ENCODE measurements around the gene IL12RB2. TPM values are rescaled to one million over a fixed set of nuclear protein-coding genes. Genes with fewer than 3 reads are reported as not detected.

The IL12RB2 gene
- total and polyA plus RNA-seq, 5 donors: 0.05 to 0.33 (median 0.23) TPM

- WGBS: 75% methylated on average over 1 of the region's 1 CpG
- DNase-seq (no peak), ATAC-seq (no peak)
- Histone ChIP-seq H3K27ac (ENCODE audit: low read length) (no peak overlapping the region), H3K4me3 (ENCODE audit: low read length) (no peak overlapping the region), H3K9me3 (ENCODE audit: control insufficient read depth, low read length) (no peaks in the 10 kb centered on the region), H3K4me1 (ENCODE audit: control insufficient read depth, insufficient read depth, low read length) (no peaks in the 10 kb centered on the region), H3K27me3 (ENCODE audit: control insufficient read depth, insufficient read depth) (no peaks in the 10 kb centered on the region)
- intact Hi-C loops (cut with DNase I): no loop called here
Observed at GRCh38 chr1:67335411-67335810, 27.7 kb downstream of the IL12RB2 start.

DNA sequence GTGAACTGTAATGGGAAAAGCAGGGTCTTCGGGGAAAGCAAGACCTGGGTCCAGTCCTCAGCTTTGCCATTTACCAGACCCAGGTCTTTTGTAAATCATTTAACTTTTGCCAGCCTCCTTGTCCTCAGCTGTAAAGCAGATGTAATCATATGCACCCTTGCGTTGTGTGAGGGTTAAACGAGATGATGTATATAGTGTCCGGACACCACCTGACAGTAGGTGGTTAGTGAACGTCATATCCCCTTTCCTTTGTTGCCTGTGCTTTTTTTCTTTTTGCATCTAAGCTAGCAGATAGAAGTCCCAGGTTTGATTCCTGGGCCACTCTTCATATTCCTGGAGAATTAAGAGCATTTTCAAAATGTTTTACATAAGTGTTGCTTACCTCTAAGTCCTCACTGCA lies 28.5 kb downstream of the IL12RB2 start:
- no peaks in the 10 kb centered on the region for H3K4me1 ChIP-seq (ENCODE audit: control insufficient read depth, insufficient read depth, low read length)
- H3K27ac ChIP-seq (ENCODE audit: low read length): no peak overlapping the region
- no peaks in the 10 kb centered on the region for H3K27me3 ChIP-seq (ENCODE audit: control insufficient read depth, insufficient read depth)
- H3K4me3 ChIP-seq (ENCODE audit: low read length): no peak overlapping the region
- WGBS: 93% methylated on average over 5 of the region's 5 CpGs
- intact Hi-C loops (cut with DNase I): no loop called here
- ATAC-seq: no peak
- no peaks in the 10 kb centered on the region for H3K9me3 ChIP-seq (ENCODE audit: control insufficient read depth, low read length)
- no peak for DNase-seq

DNA sequence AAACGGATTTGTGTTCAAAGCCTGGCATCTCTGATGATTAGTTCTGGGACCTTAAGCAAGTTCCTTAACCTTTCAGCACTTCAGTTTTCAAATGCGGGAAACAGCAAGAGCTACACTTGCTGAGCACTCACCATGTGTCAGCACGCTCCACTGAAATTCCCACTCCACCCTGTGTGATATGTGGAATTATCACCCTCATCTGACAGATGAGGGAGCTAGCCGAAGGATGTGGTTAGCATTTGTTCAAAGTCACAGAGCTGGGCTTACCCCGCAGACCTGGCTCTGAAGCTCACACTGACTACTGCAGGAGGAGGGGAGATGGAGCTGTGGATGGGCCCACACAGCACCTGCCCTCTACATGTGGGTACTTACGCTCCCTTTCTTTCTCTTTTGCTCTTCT lies 29.1 kb downstream of the IL12RB2 start:
- Histone ChIP-seq H3K27me3 (ENCODE audit: control insufficient read depth, insufficient read depth) (no peaks in the 10 kb centered on the region), H3K4me3 (ENCODE audit: low read length) (no peak overlapping the region), H3K9me3 (ENCODE audit: control insufficient read depth, low read length) (no peaks in the 10 kb centered on the region), H3K27ac (ENCODE audit: low read length) (no peak overlapping the region), H3K4me1 (ENCODE audit: control insufficient read depth, insufficient read depth, low read length) (no peaks in the 10 kb centered on the region)
- DNase-seq (no peak), ATAC-seq (no peak)
- intact Hi-C loops (cut with DNase I): no loop called here
- 73% methylated on average over 6 of the region's 6 CpGs for WGBS

DNA sequence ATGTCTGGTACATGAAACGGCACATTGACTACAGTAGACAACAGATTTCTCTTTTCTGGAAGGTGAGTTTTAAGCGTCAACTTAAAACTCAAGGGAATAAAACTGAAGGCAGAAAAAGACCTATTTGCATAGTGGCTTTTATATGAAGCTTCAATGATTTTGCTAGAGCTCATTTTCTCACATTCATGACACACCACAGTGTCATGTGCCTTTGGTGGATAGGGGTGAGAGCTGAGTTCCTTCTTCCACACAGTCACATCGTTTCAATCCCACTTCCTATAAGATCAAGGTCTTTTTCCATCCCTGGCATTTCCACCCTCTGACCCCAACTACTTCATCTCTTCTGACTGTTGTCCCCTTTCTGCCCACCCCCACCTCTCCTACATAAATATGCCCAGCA lies 31.0 kb downstream of the IL12RB2 start:
- no peak overlapping the region for H3K4me3 ChIP-seq (ENCODE audit: low read length)
- no peaks in the 10 kb centered on the region for H3K9me3 ChIP-seq (ENCODE audit: control insufficient read depth, low read length)
- no peak overlapping the region for H3K27ac ChIP-seq (ENCODE audit: low read length)
- 78% methylated on average over 3 of the region's 3 CpGs for WGBS
- intact Hi-C loops (cut with DNase I): no loop called here
- H3K27me3 ChIP-seq (ENCODE audit: control insufficient read depth, insufficient read depth): no peaks in the 10 kb centered on the region
- ATAC-seq: no peak
- H3K4me1 ChIP-seq (ENCODE audit: control insufficient read depth, insufficient read depth, low read length): no peaks in the 10 kb centered on the region
- DNase-seq: no peak

DNA sequence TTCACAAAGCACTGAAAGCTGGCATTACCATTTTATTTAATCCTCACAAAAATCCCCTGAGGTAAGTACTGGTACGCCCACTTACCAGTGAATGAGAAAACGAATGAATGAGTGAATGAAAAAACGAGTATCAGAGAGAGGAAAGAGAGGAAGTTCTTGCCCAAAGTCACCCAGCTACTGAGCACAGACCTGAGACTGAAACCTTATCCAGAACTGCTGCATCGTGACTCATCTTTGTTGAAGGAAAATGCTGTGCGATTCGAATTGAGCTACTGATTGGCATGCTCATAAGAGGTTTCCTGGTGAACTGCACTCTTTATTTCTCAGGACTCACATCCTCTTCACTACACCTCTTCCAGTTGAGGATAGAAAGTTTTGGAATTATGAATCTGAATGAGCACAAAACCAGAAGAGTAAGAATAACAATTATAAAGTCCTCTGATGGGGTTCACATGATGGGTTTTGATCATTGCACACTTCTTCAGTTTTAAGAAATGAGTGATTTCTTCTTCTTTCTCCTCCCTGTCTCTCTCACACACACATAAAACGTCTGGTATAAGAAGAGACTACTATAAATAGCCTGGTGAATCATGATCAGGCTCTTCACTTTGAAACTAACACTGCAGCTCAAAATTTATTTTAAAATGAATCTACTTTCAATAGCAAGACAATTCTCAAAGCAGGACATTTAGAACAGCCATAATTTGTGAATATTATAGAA lies 32.1 kb downstream of the IL12RB2 start:
- Histone ChIP-seq H3K27ac (ENCODE audit: low read length) (no peak overlapping the region), H3K4me3 (ENCODE audit: low read length) (no peak overlapping the region), H3K9me3 (ENCODE audit: control insufficient read depth, low read length) (no peaks in the 10 kb centered on the region), H3K4me1 (ENCODE audit: control insufficient read depth, insufficient read depth, low read length) (no peaks in the 10 kb centered on the region), H3K27me3 (ENCODE audit: control insufficient read depth, insufficient read depth) (no peaks in the 10 kb centered on the region)
- DNase-seq (no peak), ATAC-seq (peak; percentile 19 to 23)
- intact Hi-C loops (cut with DNase I): no loop called here
- WGBS: 35% methylated on average over 7 of the region's 7 CpGs

- Histone ChIP-seq H3K4me1 (ENCODE audit: control insufficient read depth, insufficient read depth, low read length) (no peaks in the 10 kb centered on the region), H3K4me3 (ENCODE audit: low read length) (no peak overlapping the region), H3K27me3 (ENCODE audit: control insufficient read depth, insufficient read depth) (no peaks in the 10 kb centered on the region), H3K9me3 (ENCODE audit: control insufficient read depth, low read length) (no peaks in the 10 kb centered on the region), H3K27ac (ENCODE audit: low read length) (no peak overlapping the region)
- DNase-seq: no peak
- no peak for ATAC-seq
- intact Hi-C loops (cut with DNase I): no loop called here
- WGBS: 73% methylated on average over 5 of the region's 5 CpGs
Observed at GRCh38 chr1:67342076-67342890, 34.6 kb downstream of the IL12RB2 start.

DNA sequence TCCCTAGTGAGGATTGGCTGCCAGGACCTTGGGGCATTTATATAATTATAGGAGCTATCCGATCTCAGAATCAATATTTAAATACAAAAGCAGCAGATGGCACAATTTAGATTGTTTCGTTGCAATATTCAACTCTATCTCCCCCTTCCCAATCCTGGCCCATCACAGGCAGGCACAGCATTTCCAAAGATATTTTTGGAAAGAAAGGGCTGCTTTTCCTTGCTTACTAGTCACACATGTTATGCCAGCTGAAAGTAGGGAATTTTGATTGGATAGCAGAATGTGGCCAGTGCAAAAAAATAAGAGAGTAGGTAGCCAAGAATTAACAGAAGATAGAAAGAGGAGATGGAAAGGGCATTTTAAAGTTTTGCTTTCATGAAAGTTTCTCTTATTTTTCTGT lies 37.9 kb downstream of the IL12RB2 start:
- H3K27me3 ChIP-seq (ENCODE audit: control insufficient read depth, insufficient read depth): no peaks in the 10 kb centered on the region
- H3K4me3 ChIP-seq (ENCODE audit: low read length): no peak overlapping the region
- 56% methylated on average over 2 of the region's 2 CpGs for WGBS
- no peaks in the 10 kb centered on the region for H3K4me1 ChIP-seq (ENCODE audit: control insufficient read depth, insufficient read depth, low read length)
- DNase-seq: no peak
- H3K9me3 ChIP-seq (ENCODE audit: control insufficient read depth, low read length): no peaks in the 10 kb centered on the region
- intact Hi-C loops (cut with DNase I): loop anchor here (5.0 kb wide), 4 partner anchors 142 to 162 kb away; no protein-coding TSS in a partner anchor
- no peak overlapping the region for H3K27ac ChIP-seq (ENCODE audit: low read length)
- no peak for ATAC-seq

DNA sequence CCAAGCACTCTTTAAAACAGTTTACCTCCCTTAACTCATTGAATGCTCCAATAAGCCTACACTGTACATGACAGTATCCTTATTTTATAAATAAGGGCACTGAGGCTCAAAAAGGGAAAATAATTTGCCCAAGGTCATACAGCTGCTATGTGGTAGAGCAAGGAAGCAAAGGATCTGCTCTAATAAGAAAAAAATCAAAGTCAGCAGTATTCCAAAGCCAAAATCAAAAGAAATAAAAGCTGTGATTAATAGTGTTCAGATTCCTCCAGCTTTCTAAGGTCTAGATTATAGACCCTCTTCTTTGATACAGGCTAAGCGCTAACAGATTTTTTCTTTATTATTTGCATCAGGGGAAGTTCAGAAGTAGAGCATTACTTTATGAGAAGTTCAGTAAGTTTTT lies 39.3 kb downstream of the IL12RB2 start:
- no peak overlapping the region for H3K4me3 ChIP-seq (ENCODE audit: low read length)
- no peak overlapping the region for H3K27ac ChIP-seq (ENCODE audit: low read length)
- 94% methylated on average over 1 of the region's 1 CpG for WGBS
- ATAC-seq: no peak
- no peaks in the 10 kb centered on the region for H3K9me3 ChIP-seq (ENCODE audit: control insufficient read depth, low read length)
- intact Hi-C loops (cut with DNase I): loop anchor here (5.0 kb wide), 4 partner anchors 140 to 160 kb away; no protein-coding TSS in a partner anchor
- no peak for DNase-seq
- H3K27me3 ChIP-seq (ENCODE audit: control insufficient read depth, insufficient read depth): no peaks in the 10 kb centered on the region
- no peaks in the 10 kb centered on the region for H3K4me1 ChIP-seq (ENCODE audit: control insufficient read depth, insufficient read depth, low read length)

- intact Hi-C loops (cut with DNase I): loop anchor here (5.0 kb wide), 4 partner anchors 139 to 159 kb away; no protein-coding TSS in a partner anchor
- no peaks in the 10 kb centered on the region for H3K27me3 ChIP-seq (ENCODE audit: control insufficient read depth, insufficient read depth)
- H3K4me1 ChIP-seq (ENCODE audit: control insufficient read depth, insufficient read depth, low read length): no peaks in the 10 kb centered on the region
- peak in 2 of 3 donors; percentile 16 to 55 for DNase-seq
- H3K9me3 ChIP-seq (ENCODE audit: control insufficient read depth, low read length): no peaks in the 10 kb centered on the region
- H3K27ac ChIP-seq (ENCODE audit: low read length): no peak overlapping the region
- peak; percentile 80 to 83 for ATAC-seq
- H3K4me3 ChIP-seq (ENCODE audit: low read length): no peak overlapping the region
- 57% methylated on average over 12 of the region's 12 CpGs for WGBS
Observed at GRCh38 chr1:67347688-67348472, 40.2 kb downstream of the IL12RB2 start.

GRCh38 chr1:67348586-67349252 lies 41.0 kb downstream of the IL12RB2 start:
- no peak for ATAC-seq
- Histone ChIP-seq H3K4me3 (ENCODE audit: low read length) (no peak overlapping the region), H3K9me3 (ENCODE audit: control insufficient read depth, low read length) (no peaks in the 10 kb centered on the region), H3K27me3 (ENCODE audit: control insufficient read depth, insufficient read depth) (no peaks in the 10 kb centered on the region), H3K4me1 (ENCODE audit: control insufficient read depth, insufficient read depth, low read length) (no peaks in the 10 kb centered on the region), H3K27ac (ENCODE audit: low read length) (no peak overlapping the region)
- intact Hi-C loops (cut with DNase I): loop anchor here (5.0 kb wide), 4 partner anchors 139 to 159 kb away; no protein-coding TSS in a partner anchor
- 75% methylated on average over 6 of the region's 6 CpGs for WGBS
- DNase-seq: no peak

All from right cardiac atrium (tissue), 5 donors.